Esophagus squamous epithelium (tissue), 4 donors: Measurements from ENCODE around the gene TNFAIP6.

Experiments
- CTCF ChIP-seq, 6 experiments: fragments of 450-650 bp in 4 of 6; fragments of 200-600 bp in 2 of 6; sonication (generic) in 2 of 6; IDR thresholded peaks; one replicate each; pipeline ENCODE4 v1.5.1; 2016 to 2019; ENCODE audit warnings: antibody characterized with exemption in 6 of 6, mild to moderate bottlenecking in 4 of 6, moderate library complexity in 4 of 6
- POLR2A ChIP-seq, 4 donors: fragments of 450-650 bp; IDR thresholded peaks; one replicate each; pipeline ENCODE4 v1.6.1; 2017; ENCODE audit warnings: antibody characterized with exemption in 4 of 4, mild to moderate bottlenecking in 4 of 4, moderate library complexity in 3 of 4

- TF ChIP-seq CTCF (IDR thresholded peaks at IDR 0.05), result no peak
- no peak for TF ChIP-seq POLR2A (IDR thresholded peaks at IDR 0.05)
Observed at GRCh38 chr2:151353995-151354394, 3.4 kb upstream of the TNFAIP6 start.
